Hematopoietic multipotent progenitor cell treated with erythropoietin and hydrocortisone succinate and interleukin-3 and kit ligand, for 15 days (in vitro differentiated cells): ENCODE data around the gene ERBB4.
"Not testable (repeated sequence)": the region's sequence is repeated elsewhere in the genome, so short reads cannot be mapped to it uniquely, and the experiment has no call there.

ENCODE experiments used
- DNase-seq: peaks from one replicate; pipeline ENCODE4 v3.0.0-alpha.2; 2015; ENCODE audit warnings: low spot score

Gene ERBB4

GRCh38 chr2:212528106-212528856, 10.3 kb downstream of the ERBB4 start:
- no peak for DNase-seq

GRCh38 chr2:212526059-212526458, 12.5 kb downstream of the ERBB4 start:
- DNase-seq: no peak

- no peak for DNase-seq
Observed at GRCh38 chr2:212523756-212524155, 14.8 kb downstream of the ERBB4 start.

GRCh38 chr2:212520340-212520739, 18.3 kb downstream of the ERBB4 start:
- DNase-seq: no peak

GRCh38 chr2:212517693-212518092, 20.9 kb downstream of the ERBB4 start:
- DNase-seq: no peak

- DNase-seq: no peak
Observed at GRCh38 chr2:212505586-212505985, 33.0 kb downstream of the ERBB4 start.

- no peak for DNase-seq
Observed at GRCh38 chr2:212495046-212495445, 43.6 kb downstream of the ERBB4 start.

GRCh38 chr2:212494418-212495020, 44.1 kb downstream of the ERBB4 start:
- no peak for DNase-seq

GRCh38 chr2:212489719-212490346, 48.8 kb downstream of the ERBB4 start:
- DNase-seq: no peak

GRCh38 chr2:212488611-212489010, 50.0 kb downstream of the ERBB4 start:
- DNase-seq: no peak

GRCh38 chr2:212484563-212485080, 54.0 kb downstream of the ERBB4 start:
- no peak for DNase-seq

GRCh38 chr2:212480447-212480846, 58.2 kb downstream of the ERBB4 start:
- no peak for DNase-seq

- DNase-seq: no peak
Observed at GRCh38 chr2:212477571-212477970, 61.0 kb downstream of the ERBB4 start.

GRCh38 chr2:212473211-212473610, 65.4 kb downstream of the ERBB4 start:
- no peak for DNase-seq

GRCh38 chr2:212467551-212467950, 71.1 kb downstream of the ERBB4 start:
- not testable (repeated sequence) for DNase-seq

GRCh38 chr2:212465456-212465855, 73.1 kb downstream of the ERBB4 start:
- DNase-seq: no peak

- not testable (repeated sequence) for DNase-seq
Observed at GRCh38 chr2:212461708-212462107, 76.9 kb downstream of the ERBB4 start.

- DNase-seq: no peak
Observed at GRCh38 chr2:212454149-212454548, 84.5 kb downstream of the ERBB4 start.

- DNase-seq: no peak
Observed at GRCh38 chr2:212451786-212452231, 86.8 kb downstream of the ERBB4 start.

- no peak for DNase-seq
Observed at GRCh38 chr2:212448698-212449097, 89.9 kb downstream of the ERBB4 start.

- no peak for DNase-seq
Observed at GRCh38 chr2:212441821-212442220, 96.8 kb downstream of the ERBB4 start.

- DNase-seq: no peak
Observed at GRCh38 chr2:212441141-212441540, 97.5 kb downstream of the ERBB4 start.
